Activated CD8-positive, alpha-beta memory T cell treated with anti-CD3 and anti-CD28 coated beads for 4 hours (primary cell): ENCODE data around the gene KLK14.

Experiments
- DNase-seq, 2 donors: peaks; one replicate each; pipeline ENCODE4 v3.0.0-alpha.2; 2020; ENCODE audit warnings: low read depth in 2 of 2

Gene KLK14

DNA sequence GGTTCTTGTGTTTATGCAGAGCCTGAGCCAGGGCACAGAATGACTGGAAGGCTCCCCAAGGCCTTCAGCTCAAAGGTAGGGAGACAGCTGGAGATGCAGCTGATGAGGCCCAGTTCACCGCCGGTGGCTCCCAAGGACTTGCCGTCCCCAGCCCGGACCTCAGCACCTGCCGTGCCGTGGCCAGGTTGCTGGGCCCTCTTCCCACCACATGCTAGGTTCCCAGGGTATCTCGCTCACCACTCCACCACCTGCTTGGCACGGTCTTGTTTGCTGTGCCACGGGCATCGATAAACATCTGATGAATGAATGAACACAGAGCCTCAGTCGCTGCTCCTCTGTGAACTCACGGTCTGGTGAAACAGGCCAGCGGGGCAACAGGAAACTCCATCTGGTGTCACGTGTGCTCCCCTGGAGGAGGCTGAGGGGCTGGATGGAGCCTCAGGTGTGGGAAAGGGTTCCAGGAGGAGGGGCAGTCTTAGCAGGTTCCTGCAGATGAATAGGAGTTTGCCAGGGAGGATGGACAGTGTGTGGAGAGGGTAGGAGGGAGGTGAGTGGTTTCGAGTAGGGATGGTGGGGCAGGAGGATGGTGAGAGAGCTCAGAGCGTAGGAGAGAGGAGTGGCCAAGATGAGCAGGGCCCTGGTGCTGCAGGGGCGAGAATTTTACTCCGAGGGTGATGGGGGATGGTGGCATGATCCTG is 3.6 kb upstream of the KLK14 start:
- DNase-seq = no peak

DNA sequence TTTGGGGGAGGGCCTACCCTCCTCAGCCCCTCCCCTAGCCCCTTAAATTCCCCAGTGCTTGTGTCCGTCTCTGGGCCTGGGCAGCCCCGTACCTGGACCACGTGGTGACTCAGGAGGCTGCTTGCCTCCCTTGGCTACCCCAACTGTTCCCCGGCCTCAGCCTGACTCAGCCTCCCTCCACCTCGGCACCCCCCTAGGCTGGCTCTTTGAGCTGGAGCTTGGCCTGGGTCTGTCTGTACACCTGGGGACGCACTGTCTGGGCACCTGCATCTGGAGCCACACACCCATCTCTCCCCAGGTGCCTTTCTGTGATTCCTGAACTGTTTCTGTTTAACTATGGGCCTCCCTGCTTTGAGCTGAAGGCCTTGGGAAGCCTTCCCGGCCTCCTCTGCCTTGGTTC is 1.8 kb upstream of the KLK14 start:
- DNase-seq = no peak

DNA sequence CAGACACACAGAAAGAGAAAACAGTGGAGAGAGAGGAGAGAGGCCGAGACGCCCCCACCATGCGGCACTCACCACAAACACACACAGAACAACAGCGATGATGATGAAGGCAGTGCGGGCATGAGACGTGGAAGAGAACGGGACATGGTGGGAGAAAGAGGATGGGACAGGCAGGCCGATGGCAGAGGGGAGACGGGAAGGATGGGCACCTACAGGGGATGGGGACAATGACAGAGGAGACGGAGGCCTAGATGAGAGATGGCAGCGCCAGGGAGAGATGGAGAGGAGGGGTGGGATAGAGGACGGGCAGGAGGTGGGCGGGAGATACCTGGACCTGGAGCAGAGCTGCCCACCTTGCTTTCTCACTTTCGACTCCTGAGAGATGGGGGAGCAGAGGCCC is 1.1 kb upstream of the KLK14 start:
- DNase-seq = no peak

- no peak for DNase-seq
Measured at GRCh38 chr19:51083181-51083580, 494 bp upstream of the KLK14 start.

- no peak for DNase-seq
Measured at GRCh38 chr19:51081476-51081875, 1.2 kb downstream of the KLK14 start.

- no peak for DNase-seq
Measured at GRCh38 chr19:51079481-51080110, 3.1 kb downstream of the KLK14 start.

DNA sequence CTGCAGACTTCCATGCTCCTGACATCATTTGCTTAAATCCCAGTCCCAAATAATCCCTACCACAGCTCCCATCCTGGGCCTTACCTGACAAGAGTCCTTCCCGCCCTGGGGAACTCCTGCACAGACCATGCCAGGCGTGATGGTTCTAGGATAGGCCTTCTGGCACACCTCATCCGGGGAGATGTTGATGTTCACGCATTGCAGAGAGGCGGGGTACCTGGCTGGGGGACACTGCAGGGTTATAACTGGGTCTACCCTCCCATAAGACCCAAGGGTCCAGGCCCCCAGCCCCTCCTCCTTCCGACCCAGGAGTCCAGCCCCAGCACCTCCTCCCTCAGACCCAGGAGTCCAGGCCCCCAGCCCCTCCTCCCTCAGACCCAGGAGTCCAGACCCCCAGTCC is 4.0 kb downstream of the KLK14 start:
- no peak for DNase-seq

DNA sequence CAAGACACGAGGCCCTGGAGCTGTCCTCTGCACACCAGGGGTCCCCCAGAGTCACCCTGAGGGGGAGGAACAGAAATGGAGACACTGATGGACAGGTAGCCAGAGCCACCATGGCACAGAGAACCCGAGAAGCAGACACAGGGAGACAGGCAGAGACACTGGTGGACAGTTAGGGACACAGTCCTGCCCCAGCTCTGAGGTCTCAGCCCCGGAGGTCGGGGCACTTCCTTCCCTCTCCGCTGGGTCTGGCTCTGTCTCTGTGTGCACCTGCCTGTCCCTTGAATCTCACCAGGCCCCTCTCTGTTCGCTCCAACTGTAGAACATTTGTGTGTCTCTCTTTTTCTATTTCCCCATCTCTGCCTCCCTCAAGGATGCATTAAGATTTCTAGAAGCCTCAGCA is 4.6 kb downstream of the KLK14 start:
- no peak for DNase-seq

DNA sequence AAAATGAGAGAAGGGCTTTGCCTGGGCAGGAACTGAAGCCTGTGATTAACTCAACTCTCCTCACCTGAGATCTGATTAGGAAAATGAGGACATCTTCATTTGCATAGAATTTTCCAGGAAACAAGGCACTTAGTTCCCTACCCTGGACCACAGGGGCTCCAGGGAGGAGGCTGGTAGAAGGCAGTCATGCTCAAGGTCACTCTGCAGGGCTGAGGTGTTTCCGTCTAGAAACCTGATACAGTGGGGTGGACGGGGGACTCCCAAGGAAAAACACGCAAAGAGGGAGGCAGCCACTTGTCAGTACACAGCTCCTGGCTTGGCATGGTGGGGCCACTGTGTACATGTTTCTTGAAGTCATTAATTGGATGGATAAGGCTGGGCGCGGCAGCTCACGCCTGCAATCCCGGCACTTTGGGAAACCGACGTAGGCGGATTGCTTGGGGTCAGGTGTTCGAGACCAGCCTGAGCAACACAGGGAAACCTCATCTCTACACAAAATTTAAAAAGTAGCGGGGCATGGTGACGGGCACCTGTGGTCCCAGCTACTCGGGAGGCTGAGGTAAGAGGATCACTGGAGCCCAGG is 6.0 kb downstream of the KLK14 start:
- no peak for DNase-seq

DNA sequence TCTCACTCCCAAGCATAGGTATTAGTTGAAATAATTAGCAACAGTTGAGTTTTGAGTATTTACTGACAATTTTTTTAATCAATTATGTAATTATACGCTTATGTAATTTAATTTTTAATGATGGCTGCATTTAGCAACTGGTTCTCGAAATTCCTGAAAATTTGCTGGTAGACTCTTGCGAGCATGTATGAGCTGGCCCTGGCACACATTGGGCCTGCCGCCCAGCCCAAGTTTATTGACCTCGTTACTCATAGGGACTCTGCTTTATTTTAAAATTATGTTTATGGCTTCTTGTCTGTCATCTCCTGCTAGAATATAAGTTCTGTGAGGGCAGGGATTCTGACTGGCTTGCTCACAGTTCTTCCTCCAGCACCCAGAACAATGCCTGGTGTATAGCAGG is 6.7 kb downstream of the KLK14 start:
- no peak for DNase-seq

DNA sequence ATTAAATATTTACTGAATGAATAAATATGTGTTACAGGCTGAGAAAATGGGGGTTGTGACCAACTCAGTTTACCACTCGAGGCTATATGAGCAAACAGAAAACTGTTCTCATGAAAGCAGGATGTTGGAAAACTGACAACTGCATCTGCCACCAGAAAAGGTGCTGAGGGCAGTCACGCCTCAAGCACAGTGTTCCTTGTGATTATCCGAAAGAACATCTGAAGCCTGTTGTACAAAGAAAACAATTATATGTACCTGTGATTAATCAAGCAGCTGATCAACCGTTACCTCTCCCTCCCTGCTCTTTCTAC is 11.6 kb downstream of the KLK14 start:
- DNase-seq = no peak

- no peak for DNase-seq
Measured at GRCh38 chr19:51070334-51071094, 12.2 kb downstream of the KLK14 start.

DNA sequence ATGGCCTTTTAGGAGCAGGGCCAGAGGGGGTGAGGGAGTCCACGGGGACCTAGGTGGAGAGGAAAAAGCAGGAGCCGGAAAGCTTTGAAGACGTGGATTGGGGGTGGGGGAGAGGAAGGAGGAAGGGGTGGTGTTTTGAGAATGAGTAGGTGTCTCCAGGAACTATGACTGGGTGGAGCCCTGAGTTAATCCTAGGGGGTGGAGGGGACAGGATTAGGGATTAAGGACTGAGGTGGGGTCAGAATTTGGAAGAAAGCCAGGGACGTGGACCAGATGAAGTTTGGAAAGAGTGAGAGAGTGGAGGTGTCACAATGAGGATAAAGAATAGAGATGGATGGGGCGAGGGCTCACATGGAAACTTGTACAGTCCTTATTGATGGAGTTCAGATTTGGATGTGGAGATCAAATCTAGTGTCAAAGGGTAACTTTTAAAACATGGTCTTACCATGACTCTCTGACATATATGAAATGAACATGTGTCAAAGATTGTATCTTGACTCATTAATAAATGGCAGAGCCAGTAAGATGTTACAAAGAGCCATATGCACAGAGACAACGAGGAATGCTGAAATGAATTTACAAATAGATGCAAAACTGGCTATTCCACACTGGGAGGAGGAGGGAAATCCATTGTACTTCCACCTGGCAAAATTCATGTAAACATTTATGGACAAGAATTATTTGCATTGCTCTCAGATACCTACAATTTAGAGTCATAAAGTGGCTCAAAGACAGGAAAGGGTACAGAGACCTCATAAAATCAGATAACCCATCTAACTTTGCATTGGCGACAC is 16.1 kb downstream of the KLK14 start:
- no peak for DNase-seq

DNA sequence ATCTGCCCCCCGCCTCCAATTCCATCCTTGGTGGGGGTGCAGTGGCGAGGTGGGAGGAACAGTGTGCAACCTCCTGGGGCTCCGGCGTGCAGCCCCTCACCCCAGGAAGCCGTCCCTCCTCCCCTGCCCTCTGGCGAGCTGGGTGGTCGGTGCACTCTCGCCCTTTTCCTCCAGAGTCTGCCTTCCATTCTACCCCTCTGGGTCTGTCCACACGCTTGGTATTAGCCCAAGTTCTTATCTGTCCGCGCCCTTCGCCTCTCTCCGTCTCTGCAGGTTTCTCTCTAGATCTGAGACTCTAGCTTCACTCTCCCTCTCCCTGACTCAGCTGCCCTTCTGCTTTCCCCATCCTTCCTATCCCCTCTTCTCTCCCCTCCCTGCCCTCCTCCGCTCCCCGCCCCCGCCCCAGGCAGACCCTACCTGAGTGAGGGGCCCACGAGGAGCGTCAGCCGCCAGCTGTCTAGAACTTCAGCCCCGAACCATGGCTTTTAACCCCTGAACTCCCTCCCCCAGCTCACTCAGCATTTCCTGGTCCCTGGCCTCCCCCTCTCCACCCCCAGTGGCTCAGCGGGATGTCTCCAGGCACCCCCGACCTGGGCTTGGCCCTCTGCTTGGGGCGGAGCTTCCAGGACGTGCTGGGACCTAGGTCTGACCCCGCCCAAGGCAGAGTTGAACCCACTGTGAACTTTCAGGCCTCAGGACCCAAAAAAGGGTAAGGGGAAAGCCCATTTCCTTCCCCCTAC is 17.3 kb downstream of the KLK14 start:
- DNase-seq = no peak

DNA sequence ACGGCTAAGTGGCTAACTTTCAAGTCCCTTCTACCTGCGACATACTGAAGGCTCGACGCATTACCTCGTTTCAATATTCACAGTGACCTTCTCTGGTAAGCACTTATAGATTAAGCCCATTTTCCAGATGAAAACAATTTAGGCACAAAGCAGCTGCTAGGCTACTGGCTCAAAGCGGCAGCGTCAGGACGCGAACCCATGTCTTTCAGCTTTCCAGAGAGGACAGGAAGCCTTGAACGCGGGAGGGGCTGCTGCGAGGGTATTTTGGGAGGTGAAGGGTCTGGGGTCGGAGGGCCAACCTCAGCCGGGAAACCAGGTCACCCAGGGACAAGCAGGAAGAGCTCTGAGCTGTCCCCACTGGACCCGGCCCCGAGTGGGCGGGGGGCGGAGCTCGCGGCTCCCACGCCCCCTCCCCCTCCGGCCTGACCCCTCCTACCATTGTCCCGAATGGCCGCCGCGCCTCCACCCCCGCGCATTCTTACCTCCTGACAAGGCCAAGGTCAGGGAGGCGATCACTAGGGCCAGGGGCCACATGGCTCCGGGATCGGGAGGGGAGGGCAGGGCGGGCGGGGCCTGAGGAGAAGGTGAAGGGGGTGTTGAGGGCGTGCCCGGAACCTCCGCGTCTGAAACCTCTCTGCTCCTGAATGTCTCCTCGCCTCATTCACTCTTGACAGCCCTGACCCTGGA is 18.0 kb downstream of the KLK14 start, which contains the start of gene KLK13:
Gene KLK13, minus strand, starts transcription at position 559 of the 687 bp plus-strand sequence. Its CDS starts 25 bp downstream, at position 534.
- no peak for DNase-seq

DNA sequence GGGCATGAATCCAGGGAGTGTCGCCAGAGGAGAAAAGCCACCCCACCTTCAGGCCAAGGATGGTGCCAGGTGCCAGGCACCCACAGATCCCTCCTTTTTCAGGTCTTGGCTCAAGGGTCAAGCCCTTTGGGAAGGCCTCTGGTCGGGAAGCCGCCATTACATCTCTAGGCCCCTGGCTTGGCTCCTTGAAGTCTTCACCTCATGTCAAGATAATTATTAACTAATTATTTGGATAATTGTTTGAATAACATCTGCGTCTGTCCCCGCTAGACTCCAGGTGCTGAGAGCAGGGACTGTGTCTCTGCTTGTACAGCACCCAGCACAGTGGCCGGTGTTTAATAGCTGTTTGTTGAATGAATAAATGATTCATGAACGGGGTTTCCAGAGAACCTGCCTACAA is 19.0 kb downstream of the KLK14 start:
- DNase-seq = no peak

DNA sequence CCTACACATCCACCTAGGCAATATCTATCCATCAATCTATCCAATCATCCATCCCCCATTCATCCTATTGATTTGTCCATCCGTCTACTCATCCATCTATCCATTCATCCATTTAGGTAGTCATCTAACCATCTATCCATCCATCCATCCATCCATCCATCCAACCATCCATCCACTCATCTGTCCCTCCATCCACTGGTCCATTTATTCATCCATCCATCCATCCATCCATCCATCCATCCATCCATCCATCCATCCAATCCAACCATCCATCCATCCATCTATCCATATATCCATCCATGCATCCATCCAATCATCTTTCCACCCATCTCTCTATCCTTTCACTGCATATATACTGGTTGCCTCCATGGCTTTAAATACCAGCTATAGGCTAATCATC is 21.7 kb downstream of the KLK14 start:
- DNase-seq = no peak

DNA sequence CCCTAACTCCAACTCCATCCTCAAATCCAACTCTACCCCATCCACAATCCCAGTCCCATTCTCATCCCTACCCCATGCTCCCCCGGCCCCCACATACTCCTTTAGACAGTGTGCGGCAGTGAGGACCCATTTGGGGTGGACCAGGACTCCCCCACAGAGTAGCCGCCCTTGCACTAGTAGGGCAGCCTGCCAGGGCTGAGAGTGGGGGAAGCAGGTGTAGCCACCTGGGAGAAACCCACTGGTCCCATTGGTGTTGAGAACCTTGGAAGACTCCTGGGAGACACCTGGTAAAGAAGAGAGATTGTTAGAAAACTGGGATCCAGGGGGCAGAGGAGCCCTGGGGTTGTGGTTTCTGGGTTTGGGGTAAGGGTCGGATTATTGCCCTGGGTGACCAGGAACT is 22.4 kb downstream of the KLK14 start:
- no peak for DNase-seq

- DNase-seq = no peak
Measured at GRCh38 chr19:51059715-51060114, 23.0 kb downstream of the KLK14 start.

DNA sequence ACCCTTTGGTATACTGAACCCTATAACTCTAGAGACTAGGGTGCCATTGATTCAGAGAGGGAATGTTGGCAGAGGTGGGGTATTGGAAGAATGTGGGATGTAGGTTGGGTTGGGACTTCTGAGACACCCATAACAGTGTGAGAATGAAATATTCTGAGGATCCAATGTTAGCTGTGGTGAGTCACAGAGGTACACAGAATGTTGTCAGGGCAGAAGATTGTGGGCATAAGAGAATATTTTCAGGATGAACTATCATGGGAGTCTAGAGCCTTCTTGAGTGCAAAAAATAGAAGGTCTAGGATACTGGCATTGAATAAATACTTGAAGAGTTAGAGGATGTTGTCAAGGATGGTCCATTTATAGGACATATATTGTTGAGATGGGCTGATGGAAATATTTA is 26.8 kb downstream of the KLK14 start:
- DNase-seq = no peak

- DNase-seq = no peak
Measured at GRCh38 chr19:51047031-51047335, 35.7 kb downstream of the KLK14 start.
